GM12874 (cell line): Measurements from ENCODE around the gene NEDD4L.

Experiments used
- CTCF ChIP-seq: IDR thresholded peaks from 2 replicates; pipeline ENCODE4 v1.5.1; 2011; ENCODE audit warnings: low read depth, mild to moderate bottlenecking, control low read depth, low read length, moderate library complexity; ENCODE audit not compliant: insufficient read depth

Gene NEDD4L

GRCh38 chr18:58056852-58057251, 12.8 kb downstream of the NEDD4L start:
- no peak for TF ChIP-seq CTCF

GRCh38 chr18:58057291-58057965, 13.4 kb downstream of the NEDD4L start:
- no peak for TF ChIP-seq CTCF

DNA sequence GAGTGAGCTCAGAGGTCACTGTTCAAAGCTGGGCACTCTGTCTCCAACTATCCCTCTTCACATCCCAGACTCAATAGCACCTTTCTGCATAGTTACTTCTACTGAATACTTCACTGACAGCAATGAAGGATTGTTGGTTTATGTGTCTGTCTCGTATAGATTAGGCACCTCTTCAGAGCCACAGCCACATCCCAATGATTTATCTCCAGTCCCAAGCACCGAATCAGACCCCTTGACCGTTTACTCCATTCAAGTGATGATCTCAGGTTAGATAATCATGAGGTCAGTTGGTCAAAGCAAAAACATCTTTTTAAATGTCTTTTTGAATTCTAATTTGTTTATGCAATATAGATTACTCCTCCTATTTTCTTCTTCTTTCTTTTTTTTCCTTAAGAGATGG, 14.7 kb downstream of the NEDD4L start:
- TF ChIP-seq CTCF: no peak

- no peak for TF ChIP-seq CTCF
Observed at GRCh38 chr18:58060254-58060653, 16.2 kb downstream of the NEDD4L start.

- no peak for TF ChIP-seq CTCF
Observed at GRCh38 chr18:58061349-58061748, 17.3 kb downstream of the NEDD4L start.

- no peak for TF ChIP-seq CTCF
Observed at GRCh38 chr18:58064406-58064998, 20.5 kb downstream of the NEDD4L start.

DNA sequence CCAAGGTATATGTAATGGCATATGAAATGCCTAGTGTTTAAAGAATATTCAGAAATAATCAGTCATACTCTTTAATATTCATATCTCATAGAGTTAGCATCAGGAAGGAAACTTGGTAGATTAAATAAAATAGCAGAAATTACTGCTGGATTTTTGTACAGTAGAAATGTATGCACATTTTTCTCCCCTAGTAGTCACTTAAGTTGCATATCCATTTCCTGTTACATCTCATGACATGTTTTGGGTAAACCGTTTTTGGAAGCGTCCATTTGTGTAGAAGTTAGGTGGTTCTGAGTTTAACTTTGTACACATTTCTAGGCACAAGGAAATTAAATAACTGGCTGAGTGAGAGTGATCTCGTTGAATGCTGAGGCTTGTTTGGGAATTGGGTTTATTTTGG, 21.9 kb downstream of the NEDD4L start:
- TF ChIP-seq CTCF: no peak
